Measurements from ENCODE around the gene AKAP13.

The AKAP13 gene

DNA sequence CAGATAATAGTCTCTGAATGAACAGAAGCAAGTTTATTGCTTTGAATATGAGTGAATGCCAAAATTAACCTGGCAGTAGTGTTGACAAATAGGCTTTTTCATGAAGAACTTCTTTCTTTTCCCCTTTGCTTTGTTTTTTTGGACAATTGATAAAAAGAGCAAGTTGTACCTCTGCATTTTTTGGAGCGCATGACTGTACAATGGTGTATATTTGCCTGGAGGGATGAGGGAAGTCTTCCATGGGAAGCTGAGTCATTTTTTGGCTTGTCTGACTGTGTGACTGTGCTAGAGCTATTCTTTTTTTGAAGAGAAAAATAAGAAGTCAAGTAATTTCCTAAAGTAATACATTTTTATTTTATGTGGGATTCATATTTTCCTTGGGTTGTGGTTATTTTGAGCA lies 227.4 kb downstream of the AKAP13 start:
- no peak for DNase-seq

- no peak for DNase-seq
Measured at GRCh38 chr15:85609492-85609891, 229.1 kb downstream of the AKAP13 start.

DNA sequence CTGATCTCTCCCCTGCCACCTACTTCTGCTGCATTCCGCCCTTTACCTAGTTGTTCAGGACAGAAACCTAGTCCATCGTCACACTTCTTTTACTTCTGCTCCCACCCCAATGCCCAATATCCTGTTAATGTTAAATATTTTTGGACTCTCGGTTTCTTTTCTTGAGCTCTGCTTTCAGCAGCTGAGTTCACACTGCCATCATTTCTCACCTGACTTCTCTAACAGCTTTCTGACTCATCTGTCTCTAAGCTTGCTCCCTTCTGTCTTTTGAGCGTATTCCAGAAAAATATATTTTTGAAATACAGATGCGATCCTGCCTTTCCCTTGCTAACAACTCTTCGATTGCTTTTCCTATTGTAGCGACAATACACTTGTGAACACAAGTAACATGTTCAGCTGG lies 231.0 kb downstream of the AKAP13 start:
- DNase-seq: no peak

- no peak for DNase-seq
Measured at GRCh38 chr15:85614059-85614458, 233.7 kb downstream of the AKAP13 start.

DNA sequence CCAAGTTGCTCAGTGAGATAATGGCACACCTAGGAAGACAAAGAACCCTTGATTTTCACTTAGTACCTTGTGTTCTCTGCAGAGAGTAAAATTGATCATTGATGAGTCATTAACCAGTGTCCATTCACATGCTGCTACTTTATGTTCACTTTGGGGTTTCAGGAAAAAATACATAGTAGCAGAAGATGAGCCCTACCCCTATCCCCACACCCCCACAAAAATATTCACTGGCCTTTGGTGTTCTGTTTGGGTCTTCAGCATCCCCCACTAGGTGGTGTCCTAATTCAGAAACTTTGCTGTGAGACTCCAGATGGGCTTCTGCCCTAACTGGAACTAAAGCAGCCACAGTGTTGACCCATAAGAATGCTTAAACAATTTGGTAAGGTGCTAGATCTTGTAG lies 235.5 kb downstream of the AKAP13 start:
- no peak for DNase-seq

DNA sequence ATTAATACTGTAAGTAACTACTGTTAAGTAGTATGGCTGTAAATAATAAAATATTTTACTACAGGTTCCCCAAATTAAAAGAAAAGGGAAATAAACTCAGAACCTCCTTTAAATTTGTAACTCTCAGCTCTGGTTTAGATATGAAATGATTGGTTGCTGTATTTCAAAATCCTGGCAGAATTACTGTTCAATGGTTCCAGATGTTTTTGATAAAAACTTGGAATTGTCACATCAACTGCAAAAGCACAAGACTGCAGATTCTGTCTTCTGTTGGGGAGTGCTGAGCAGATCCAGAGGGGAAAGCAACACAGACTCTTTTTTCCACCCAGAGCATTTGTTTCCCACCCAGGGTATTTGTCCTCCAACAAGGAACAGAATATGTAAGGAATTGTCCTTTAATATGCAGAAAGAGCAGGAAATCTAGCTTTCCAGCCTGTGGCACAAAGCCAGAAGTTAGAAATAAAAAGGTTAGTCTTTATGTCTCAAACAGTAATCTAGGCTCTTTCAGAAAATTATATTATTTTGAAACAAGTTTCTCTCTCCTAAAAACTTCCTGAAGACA lies 236.2 kb downstream of the AKAP13 start:
- no peak for DNase-seq

GRCh38 chr15:85618228-85618505 lies 237.8 kb downstream of the AKAP13 start:
- DNase-seq: no peak

GRCh38 chr15:85618956-85619491 lies 238.6 kb downstream of the AKAP13 start:
- DNase-seq: peak; percentile 75

DNA sequence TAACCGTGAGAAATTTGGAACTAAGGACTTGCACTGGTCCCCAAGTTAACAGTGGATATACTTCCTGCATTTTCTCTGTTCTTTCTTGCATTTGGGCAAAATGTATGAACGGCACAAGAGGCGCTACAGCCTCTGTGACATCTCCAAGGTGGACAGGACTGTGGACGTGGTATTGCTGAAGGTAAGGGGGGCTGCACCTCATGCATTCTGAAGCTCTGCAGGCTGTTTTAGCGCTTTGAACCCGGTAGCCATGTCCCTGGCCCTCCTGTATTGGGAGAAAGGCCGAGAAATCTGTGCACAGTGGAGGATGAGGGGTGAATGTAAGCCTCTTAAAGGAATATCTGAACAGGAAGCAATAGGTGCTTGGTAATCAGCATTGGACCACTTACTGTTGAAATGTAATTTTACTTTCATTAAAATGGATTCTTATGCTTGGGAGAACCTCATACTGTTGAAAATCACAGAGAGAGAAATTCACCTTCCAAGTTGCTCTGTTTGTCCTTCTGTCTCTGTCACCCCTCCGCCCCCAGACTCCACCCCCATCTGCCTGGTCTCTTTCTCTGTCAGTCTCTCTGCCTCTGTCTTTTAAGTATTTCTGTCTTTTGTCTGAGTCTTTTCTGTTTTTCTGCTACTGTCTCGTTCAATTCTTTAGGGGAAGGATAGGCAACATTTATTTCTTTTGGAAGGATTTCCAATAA lies 239.7 kb downstream of the AKAP13 start:
- peak; percentile 31 for DNase-seq

GRCh38 chr15:85620690-85621049 lies 240.3 kb downstream of the AKAP13 start:
- no peak for DNase-seq

DNA sequence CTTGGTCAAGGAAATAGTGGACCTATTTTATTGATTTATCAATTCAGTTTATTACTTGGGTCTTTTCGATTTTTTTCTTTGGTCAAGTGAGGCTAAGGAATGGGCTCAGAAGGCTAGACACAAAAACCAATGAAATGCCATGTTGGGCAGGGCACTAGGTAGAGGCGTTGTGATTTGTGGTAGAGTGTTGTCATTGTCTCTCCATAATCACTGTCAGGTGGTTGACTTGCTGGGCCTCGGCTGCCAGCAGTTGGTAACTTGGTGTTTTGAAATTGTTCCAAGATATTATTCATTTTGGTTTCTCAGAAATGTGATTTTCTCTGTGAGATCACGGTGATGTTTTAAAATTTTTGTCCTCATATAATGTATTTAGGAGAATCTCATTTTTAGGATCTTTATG lies 240.7 kb downstream of the AKAP13 start:
- DNase-seq: no peak

DNA sequence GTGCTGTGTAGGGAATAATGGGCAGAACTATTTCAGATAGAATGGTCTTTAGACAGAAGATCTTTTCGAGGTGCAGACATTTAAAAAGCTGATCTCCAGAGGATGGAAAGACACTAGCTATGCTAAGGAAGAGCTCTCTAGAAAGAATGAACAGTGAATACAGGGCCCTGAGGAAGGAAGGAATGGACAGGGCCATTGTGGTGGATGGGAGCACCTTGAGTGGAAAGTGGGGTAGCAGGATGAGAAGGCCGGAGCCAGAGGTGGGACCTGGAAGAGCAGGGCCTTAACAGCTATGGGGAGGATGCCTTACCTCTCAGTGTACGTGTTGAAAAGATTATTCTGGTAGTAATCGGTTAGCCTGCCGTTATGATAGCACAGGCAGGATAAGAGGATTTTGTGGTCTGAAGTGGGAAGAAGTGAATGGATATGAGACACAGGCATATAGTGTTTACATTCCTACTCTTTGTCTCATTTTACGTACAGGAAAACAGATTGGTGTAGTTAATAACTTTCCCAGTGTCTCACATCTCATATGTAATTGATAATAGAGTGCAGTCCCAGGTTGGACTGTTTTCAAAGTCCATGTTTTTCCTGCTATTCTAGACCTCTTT lies 241.9 kb downstream of the AKAP13 start:
- DNase-seq: no peak

GRCh38 chr15:85623315-85624049 lies 243.1 kb downstream of the AKAP13 start:
- no peak for DNase-seq

DNA sequence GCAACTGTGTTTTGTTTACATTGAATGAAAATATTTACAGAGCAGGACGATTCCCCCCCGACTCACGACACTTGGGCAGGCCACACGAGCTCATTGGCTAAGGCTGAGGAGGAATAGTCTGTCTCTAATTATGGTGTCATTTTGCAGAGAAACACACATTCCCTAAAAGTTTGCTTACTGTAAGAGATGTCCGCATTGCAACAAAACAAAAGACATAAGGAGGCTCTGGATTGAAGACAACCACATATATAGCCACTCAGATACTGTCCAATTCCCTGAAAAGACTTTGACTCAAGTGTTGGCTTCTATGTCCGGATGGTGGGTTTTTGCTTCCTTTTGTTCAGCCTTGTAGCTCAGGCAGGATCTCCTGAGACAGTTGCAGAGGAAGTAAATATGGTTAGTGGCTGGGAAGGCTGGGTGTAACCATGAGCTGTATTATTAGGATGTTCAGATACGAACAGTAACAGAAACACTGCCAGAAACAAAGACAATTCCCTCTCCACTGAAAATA lies 243.9 kb downstream of the AKAP13 start:
- DNase-seq: no peak

DNA sequence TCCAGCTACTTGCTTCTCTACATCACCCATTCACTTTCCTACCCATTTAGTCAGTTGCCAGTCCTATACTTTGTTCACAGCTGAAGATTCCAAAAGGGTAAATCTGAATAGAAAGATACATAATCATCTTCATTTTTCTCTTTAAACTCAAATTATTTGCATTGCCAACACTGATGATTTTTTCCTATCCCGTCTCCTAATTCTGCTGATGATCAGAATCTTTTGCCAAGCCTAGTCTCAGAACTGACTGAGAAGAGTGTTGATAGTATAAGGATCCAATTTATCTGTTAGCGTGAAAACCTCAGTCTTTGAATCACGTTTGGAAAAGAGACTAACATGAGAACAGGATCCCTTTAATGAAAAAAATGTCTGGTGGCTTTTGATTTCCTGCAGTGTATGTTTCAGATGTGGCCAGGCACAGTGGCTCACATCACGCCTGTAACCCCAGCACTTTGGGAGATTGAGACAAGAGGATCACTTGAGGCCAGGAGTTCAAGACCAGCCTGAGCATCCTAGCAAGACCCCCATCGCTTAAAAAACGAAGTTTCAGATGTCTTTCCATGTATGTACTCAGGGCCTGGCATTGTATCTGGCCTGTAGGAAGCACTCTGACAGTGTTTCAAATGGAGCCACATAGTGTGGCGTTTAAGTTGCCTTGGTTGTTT lies 244.9 kb downstream of the AKAP13 start:
- no peak for DNase-seq

- peak; percentile 29 for DNase-seq
Measured at GRCh38 chr15:85625856-85626255, 245.5 kb downstream of the AKAP13 start.

GRCh38 chr15:85627213-85627935 lies 247.0 kb downstream of the AKAP13 start:
- DNase-seq: no peak

- no peak for DNase-seq
Measured at GRCh38 chr15:85630311-85630710, 249.9 kb downstream of the AKAP13 start.

DNA sequence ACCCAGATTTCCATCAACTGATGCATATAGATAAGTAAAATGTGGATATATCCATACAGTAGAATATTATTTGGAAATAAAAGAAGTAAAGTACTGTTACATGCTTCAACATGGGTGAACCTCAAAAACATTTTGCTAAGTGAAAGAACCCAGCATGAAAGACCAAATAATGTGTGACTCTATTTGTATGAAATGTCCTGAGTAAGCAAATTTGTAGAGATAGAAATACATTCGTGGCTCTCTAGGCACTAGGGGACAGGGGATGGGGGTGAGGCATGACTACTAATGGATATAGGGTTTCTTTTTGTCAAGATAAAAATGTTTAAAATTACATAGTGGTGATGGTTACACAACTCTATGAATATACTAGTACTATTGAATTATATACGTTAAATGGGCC lies 250.6 kb downstream of the AKAP13 start:
- no peak for DNase-seq

DNA sequence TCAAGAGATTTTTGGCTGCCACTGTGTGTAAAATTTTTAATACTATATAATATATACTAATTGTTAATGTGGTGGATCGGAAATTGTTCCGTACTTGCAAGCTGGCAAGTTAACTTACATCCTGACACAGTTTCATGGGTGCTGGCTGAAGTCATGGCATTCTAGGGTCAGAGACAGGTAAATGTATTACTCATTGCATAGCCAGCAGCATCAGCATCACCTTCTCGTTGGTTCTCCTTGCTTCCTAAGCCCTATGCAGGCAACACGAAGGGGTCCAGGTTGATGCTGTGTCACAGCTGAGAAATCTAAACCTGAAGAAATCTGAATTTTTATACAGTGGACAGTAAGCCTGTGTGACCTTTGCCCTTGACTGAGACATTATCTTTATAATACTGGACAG lies 251.6 kb downstream of the AKAP13 start:
- DNase-seq: no peak

DNA sequence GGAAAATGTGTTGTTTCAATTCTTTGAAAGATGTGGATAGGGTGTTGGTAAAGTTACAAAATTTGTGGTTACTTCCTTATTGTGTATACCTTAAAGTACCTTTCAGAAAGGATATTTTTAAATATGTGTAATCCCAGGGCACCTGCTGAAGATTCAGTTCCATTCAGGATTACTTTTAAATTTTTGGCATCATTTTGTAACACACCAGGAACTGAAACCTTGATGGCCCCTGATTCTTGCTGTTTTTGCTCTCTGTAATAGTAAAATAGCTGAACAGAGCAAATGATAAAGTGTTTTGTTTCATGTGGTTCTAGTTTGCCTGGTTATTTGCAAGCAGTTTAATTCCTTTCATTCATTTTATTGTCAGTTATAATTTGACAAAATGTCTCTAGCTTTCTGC lies 253.5 kb downstream of the AKAP13 start:
- DNase-seq: no peak

DNA sequence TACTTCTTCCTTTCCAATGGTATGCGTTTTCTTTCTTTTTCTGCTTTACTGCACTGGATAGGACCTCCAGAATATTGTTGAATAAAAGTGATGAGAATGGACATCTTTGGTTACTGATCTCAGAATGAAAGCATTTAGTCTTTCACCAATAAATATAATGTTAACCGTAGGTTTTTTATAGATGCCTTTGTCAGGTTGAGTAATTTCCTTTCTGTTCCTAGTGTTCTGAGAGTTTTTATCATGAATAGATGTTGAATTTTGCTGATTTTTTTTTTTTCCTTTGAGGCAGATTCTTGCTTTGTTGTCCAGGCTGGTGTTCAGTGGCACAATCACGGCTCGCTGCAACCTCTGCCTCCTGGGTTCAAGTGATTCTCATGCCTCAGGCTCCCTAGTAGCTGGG lies 255.9 kb downstream of the AKAP13 start:
- no peak for DNase-seq

Measured in activated CD4-positive, alpha-beta T cell treated with anti-CD3 and anti-CD28 coated beads for 48 hours (primary cell).